Fibroblast of the conjunctiva (primary cell): Measurements from ENCODE around the gene SIVA1.

Experiments
- DNase-seq: peaks from one replicate; pipeline ENCODE4 v3.0.0-alpha.2; 2010; ENCODE audit warnings: low read depth

The SIVA1 gene

GRCh38 chr14:104751539-104752422, 1.2 kb upstream of the SIVA1 start:
- DNase-seq: no peak

GRCh38 chr14:104752423-104752734, 568 bp upstream of the SIVA1 start:
- DNase-seq: no peak

DNA sequence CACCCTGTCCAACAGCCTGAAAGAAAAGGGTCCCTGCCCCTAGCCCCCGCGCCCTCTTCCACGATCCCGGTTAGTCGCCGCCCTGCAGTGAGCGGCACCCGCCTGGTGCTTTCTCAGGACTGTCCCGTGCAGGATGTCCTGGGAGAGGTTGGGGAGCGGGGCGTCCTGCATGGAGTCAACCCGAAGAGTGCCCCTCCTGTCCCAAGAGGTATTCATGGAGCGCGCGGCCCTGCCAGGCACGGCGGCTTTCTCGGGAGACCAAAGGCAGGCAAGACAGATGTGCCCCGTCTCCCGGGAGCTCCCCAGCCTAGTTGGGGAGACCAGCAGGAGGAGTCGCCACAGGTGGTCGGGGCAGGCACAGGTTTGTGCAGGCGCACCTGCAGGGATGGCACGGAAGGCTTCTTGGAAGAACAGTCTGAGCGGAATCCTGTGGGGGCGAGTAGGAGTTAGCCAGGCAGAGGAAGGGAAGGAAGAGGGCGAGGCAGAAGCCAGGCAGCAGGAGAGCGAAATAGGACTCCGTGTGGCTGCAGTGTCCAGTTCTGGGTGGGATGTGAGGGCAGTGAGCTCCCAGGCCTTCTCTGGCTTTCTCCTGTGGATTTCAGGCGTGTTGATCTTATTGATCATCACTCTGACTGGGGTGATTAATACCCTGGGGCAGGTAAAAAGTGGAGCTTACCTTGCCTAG, 723 bp downstream of the SIVA1 start:
- no peak for DNase-seq

GRCh38 chr14:104754213-104754851, 1.4 kb downstream of the SIVA1 start:
- no peak for DNase-seq

- DNase-seq: no peak
Observed at GRCh38 chr14:104755621-104756020, 2.7 kb downstream of the SIVA1 start.

GRCh38 chr14:104756477-104757237, 3.7 kb downstream of the SIVA1 start:
- DNase-seq: no peak

DNA sequence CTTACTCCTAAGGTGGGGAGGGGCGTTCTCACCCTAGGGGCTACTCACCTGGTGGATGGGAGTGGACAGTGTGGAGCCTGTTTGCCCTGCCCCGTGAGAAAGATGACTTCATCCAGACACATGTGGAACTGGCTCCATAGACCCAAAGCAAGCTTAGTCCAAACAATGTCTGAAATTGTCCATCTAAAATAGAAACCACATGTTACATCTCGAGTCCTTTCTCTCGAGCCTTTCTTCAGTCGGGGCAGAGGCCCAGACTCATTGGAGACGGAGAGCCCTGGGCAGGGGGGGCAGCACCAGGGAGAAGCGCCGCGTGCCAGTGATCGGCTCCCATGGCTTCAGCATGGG, 4.3 kb downstream of the SIVA1 start:
- DNase-seq: no peak

- no peak for DNase-seq
Observed at GRCh38 chr14:104757681-104758392, 4.9 kb downstream of the SIVA1 start.

GRCh38 chr14:104758981-104759969, 6.3 kb downstream of the SIVA1 start:
- DNase-seq: no peak

- no peak for DNase-seq
Observed at GRCh38 chr14:104765517-104765916, 12.6 kb downstream of the SIVA1 start.

DNA sequence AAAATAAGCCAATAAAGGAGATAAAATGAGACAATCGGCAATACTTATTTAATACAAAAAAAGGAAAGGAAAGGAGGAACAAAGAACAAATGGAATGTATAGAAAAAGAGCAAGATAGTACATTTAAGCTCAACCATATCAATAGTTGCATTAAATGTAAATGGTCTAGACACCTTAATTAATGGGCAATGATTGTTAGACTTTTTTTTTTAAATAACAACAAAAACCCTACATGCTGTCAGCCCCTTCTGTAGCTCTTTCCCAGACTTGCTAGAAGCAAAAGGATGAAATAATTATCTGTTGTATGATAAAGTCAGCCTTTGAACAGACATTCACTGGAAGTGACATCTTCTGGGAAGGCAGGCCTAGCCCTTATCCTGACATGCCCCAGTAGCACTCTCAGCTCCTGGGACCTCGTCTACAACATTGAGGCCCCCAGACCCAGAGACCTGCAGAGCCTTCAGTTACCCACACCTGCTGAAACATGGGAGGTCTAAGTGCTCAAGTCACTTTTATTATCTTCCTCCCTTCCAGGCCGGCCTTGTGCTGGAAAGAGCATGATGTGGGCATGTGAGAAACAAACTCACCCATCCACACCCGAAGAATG, 13.4 kb downstream of the SIVA1 start:
- no peak for DNase-seq

- DNase-seq: no peak
Observed at GRCh38 chr14:104766863-104767633, 14.1 kb downstream of the SIVA1 start.

DNA sequence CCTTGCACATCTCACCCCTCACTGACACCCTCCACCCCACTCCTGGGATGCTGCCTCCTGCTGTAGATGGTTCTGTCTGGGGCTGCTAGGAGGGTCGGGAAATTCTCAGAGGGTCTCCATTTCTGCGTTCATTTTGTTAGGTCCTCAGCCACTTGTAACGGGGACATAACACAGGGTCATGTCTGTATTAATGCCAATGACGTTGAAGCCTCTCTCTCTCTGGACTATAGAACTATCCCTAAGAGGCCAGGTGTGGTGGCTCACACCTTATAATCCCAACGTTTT, 14.6 kb downstream of the SIVA1 start:
- DNase-seq: no peak

DNA sequence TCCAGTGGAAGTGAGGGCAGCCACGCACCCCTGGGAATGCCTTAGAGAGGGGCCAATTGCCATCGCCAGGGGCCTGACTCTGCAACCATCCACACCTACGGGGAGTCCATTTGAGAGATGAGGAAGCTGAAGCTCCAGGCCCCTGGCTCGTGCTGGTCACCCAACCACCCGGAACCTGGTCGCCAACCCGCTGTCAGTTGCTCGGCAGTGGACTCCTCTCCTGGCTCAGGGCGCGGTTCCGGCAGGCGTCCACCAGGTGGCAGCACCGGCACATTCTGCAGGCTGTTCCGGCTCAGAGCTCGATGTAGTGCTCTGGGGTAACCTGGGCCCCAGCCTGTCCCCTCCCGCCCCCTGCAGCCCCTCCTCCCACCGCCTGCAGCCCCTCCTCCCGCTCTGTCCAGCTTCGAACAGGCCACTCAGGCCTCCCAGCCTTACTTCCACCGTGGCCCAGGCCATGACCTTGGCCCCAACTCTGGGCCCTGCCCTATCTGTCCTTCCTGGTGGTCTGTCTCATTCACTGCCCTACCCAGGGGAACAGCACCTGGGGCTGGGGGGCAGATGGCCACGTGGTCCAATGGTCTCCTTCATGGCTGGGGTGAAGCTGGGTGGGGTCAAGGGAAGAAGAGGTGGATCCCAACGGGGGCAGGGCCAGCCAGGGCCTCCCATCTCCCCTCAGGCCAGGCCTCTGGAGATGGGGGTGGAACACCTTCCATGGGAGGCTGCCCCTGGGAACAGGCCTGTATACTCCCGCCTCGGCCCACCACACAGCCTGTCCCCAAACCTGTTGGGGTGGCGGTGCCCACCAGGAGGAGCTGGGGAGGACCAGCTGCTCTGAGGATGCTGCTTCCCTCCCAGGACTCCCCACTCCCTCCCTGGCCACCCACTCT, 15.7 kb downstream of the SIVA1 start:
- DNase-seq: peak; percentile 68

GRCh38 chr14:104769324-104770071, 16.6 kb downstream of the SIVA1 start:
- no peak for DNase-seq

GRCh38 chr14:104770072-104770579, 17.2 kb downstream of the SIVA1 start:
- no peak for DNase-seq

DNA sequence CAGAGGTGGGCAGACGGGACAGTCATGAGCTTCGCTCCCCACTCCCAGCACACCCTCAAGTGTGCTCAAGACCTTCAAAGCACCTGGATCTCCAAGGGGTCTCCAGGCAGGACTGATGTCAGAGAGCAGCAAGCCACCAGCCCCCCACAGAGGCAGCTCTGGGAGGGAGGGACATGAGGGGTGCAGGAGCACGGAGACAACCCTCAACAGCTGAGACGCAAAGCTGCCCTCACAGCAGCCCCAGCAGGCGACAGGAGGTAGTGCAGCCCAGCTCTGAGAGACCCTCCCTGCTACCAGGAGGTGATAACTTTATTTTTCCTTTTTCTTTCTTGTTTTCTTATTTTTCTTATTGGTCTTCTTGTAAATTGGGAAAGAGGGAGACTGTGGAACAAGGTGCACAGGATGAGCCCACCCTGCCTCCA, 17.9 kb downstream of the SIVA1 start:
- DNase-seq: no peak

DNA sequence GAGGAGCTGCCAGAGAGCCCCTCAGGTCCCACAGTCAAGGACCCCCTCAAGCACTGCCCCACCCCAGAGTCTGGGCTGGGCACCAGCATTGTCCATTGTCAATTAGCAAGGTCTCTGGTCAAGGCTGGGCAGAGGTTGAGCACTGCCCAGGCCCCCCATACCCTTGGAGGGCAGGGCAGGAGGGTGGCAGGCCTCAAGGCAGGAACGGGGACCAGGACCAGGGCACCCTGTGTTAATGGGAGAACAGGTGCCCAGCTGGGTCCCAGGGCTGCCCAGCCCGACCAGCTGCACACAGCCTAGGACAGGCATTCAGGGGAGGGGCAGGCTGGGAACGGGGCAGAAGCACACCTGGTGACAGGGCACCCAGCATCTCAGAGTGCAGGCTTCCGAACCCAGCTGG, 18.4 kb downstream of the SIVA1 start:
- no peak for DNase-seq
